Measurements from ENCODE around the gene NTSR2. TPM values are rescaled to one million over a fixed set of nuclear protein-coding genes. Genes with fewer than 3 reads are reported as not detected.

Gene NTSR2
- total and polyA plus RNA-seq, 2 of the 8 experiments (the other 6 are each of a cell fraction or from before 2014, with no cell fraction given) = 0.05 TPM; not detected in 1

DNA sequence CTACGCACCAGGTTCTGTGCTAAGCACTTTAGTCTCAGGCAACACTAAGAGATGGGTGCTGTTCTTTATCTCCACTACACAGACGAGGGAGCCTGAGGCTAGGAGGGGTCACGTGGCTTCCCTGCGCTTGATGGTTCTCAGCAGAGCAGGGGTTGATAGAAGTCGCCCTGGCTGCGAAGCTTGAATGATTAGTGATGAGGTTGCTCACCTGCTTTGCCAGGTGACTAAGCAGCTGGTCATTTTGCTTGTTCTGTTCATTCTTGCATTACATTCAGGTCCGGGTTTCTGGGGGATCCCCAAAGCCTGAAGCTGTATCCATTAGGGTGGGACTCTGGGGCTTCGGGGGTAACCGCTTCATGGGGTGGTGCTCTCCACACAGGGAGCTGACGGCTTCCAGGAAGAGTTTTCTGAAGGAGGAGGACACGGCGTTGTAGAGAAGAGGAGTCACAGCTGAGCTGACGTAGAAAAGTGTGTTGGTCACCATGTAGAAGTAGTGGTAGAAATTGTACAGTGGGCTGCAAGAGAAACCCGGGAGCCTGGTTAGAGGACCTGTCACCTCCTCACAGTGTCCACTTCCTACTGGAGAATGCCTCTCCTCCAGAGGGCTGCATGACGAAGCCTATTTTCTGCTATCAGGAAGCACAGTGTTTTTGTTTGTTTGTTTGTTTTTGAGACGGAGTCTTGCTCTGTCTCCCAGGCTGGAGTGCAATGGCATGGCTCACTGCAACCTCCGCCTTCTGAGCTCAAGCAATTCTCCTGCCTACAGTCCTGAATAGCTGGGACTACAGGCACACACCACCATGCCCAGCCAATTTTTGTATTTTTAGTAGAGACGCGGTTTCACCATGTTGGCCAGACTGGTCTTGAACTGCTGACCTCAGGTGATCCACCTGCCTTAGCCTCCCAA, 11.5 kb downstream of the NTSR2 start:
- no peak overlapping the region for H2BK12ac ChIP-seq (ENCODE audit: low read depth, low read length)
- H4K20me1 ChIP-seq (replicated peaks in 1 of 2; ENCODE audit: control insufficient read depth in 1 of 2, insufficient read depth in 2 of 2, low read length in 2 of 2) = no peaks in the 10 kb centered on the region
- no peaks in the 10 kb centered on the region for H3K79me2 ChIP-seq (ENCODE audit: control insufficient read depth in 1 of 2, insufficient read depth in 2 of 2, low read length in 2 of 2)
- no peak overlapping the region for H2BK20ac ChIP-seq (ENCODE audit: low read length)
- POLR2A ChIA-PET (ENCODE audit: partially characterized antibody) = no interaction called here
- no peak overlapping the region for H2AK5ac ChIP-seq (ENCODE audit: low read depth, low read length)
- no peak overlapping the region for H3K56ac ChIP-seq (replicated peaks; ENCODE audit: insufficient read length, low read depth, low read length)
- H3K4ac ChIP-seq (replicated peaks; ENCODE audit: insufficient read length, low read depth, low read length) = no peak overlapping the region
- 90% methylated on average over 17 of the region's 19 CpGs; no CpG with 5 or more reads in 1 of the 2 experiments for WGBS, 2 experiments (ENCODE audit: extremely low coverage in 1 of 2, insufficient coverage in 1 of 2, insufficient read length in 1 of 2, insufficient replicate concordance in 2 of 2, low coverage in 1 of 2, low lambda C conversion rate in 2 of 2, missing lambda C conversion rate in 1 of 2)
- no peak overlapping the region for H2AFZ ChIP-seq (ENCODE audit: low read length)
- no peaks in the 10 kb centered on the region for H3K4me1 ChIP-seq (replicated peaks in 1 of 4; ENCODE audit: control insufficient read depth in 3 of 4, insufficient read depth in 4 of 4, low read length in 3 of 4)
- H3K79me1 ChIP-seq (ENCODE audit: low read depth, low read length) = no peaks in the 10 kb centered on the region
- no peak overlapping the region for H4K8ac ChIP-seq (ENCODE audit: extremely low read depth, insufficient read depth, low read length)
- no peak overlapping the region for H4K5ac ChIP-seq (ENCODE audit: insufficient read length, low read depth, low read length)
- H2BK120ac ChIP-seq (replicated peaks; ENCODE audit: low read depth, low read length) = no peak overlapping the region
- H3K14ac ChIP-seq (ENCODE audit: insufficient read length) = no peak overlapping the region
- CTCF ChIA-PET (ENCODE audit: partially characterized antibody) = interaction anchor here (0.7 to 6.4 kb wide), 10 partner anchors 10 to 126 kb away, joined by 3 to 37 read pairs (median 4); no protein-coding TSS in a partner anchor
- H2BK15ac ChIP-seq (ENCODE audit: low read length) = no peak overlapping the region
- H2BK5ac ChIP-seq (ENCODE audit: low read depth, low read length) = no peak overlapping the region
- H3K18ac ChIP-seq (ENCODE audit: extremely low read depth, low read length) = no peak overlapping the region
- no peaks in the 10 kb centered on the region for H3K27me3 ChIP-seq (replicated peaks in 1 of 4; ENCODE audit: control insufficient read depth in 3 of 4, extremely low read depth in 1 of 4, insufficient read depth in 3 of 4, low read length in 3 of 4)
- H3K9ac ChIP-seq (replicated peaks in 1 of 4; ENCODE audit: extremely low read depth in 1 of 4, low read depth in 3 of 4, low read length in 3 of 4) = no peak overlapping the region
- no peak overlapping the region for H3K27ac ChIP-seq (ENCODE audit: low read depth, low read length)
- H4K91ac ChIP-seq (replicated peaks; ENCODE audit: insufficient read length, low read length) = no peak overlapping the region
- H3K23me2 ChIP-seq (ENCODE audit: low read depth, low read length) = no peaks in the 10 kb centered on the region
- no peak for FAIRE-seq
- no peaks in the 10 kb centered on the region for H3K36me3 ChIP-seq (ENCODE audit: control insufficient read depth in 2 of 4, insufficient read depth in 4 of 4, low read length in 3 of 4)
- peaks cover 6% of the 10 kb centered on the region in 2 experiments; a peak in 2 of 4 replicates for H3K9me3 ChIP-seq (ENCODE audit: insufficient read depth in 2 of 2, low read depth in 1 of 2, low read length in 1 of 2)
- no peak for DNase-seq (ENCODE audit: low read depth in 1 of 2, low spot score in 2 of 2)
- H3K23ac ChIP-seq (ENCODE audit: insufficient read length) = no peak overlapping the region
- H3K4me2 ChIP-seq (ENCODE audit: insufficient read depth in 1 of 2, low read depth in 2 of 2, low read length in 2 of 2) = no peak overlapping the region
- H3K4me3 ChIP-seq (ENCODE audit: extremely low read depth in 1 of 4, insufficient read depth in 2 of 4, low read depth in 3 of 4, low read length in 4 of 4) = no peak overlapping the region
- TF ChIP-seq JUN (IDR thresholded peaks at IDR 0.05; ENCODE audit: low read depth, low read length) (no peak), EZH2 (IDR thresholded peaks at IDR 0.05; ENCODE audit: low read depth, low read length, severe bottlenecking) (no peak), TBP (IDR thresholded peaks at IDR 0.05; ENCODE audit: low read depth, low read length) (no peak)
